ENCODE results near the gene PEDS1. TPM values are rescaled to one million over a fixed set of nuclear protein-coding genes. Genes with fewer than 3 reads are reported as not detected.
A peak's percentile ranks its signal among the peaks of the same experiment; 100 is the strongest.
"Not testable (repeated sequence)": the region's sequence is repeated elsewhere in the genome, so short reads cannot be mapped to it uniquely, and the experiment has no call there.

PEDS1 gene
- total RNA-seq, 1 donor from 2014 or later = 9.1 TPM

DNA sequence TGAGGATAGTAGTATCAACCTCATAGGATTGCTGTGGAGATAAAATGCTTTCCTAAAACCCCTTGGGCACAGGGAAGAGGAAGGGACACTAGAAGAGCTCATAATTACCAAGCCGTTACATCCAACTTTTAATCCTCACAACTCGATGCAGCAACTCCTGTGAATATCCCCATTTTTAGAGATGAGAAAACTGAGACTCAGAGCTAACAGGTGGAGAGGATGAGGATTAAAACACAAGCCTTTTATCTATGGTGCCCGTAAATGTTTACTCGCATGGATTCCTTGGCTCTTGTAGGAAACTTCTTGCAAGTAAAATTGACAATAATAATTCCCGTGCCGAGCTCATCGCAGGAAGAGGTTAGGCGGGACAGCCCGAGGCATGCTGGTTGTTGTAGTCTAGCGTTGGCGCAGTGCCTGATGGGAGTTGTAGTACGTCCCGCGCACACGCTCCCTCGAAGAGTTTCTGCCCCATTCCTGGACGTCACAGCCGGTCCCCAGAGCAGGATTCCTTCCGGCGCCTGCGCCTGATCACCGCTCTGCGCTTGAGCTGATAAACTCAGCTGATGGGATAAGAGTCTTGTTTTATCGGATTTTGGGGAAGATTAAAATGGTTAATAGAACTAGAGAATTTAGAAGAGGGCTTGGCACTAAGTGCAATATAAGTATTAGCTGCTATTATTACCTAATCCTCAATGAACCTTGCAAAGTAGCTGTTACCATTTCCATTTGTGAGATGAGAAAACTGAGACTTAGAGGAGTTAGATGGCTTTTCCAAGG is 37.7 kb downstream of the PEDS1 start:
- DNase-seq (ENCODE audit: low spot score) = peak; percentile 97
- ATAC-seq = peak; percentile 88

DNA sequence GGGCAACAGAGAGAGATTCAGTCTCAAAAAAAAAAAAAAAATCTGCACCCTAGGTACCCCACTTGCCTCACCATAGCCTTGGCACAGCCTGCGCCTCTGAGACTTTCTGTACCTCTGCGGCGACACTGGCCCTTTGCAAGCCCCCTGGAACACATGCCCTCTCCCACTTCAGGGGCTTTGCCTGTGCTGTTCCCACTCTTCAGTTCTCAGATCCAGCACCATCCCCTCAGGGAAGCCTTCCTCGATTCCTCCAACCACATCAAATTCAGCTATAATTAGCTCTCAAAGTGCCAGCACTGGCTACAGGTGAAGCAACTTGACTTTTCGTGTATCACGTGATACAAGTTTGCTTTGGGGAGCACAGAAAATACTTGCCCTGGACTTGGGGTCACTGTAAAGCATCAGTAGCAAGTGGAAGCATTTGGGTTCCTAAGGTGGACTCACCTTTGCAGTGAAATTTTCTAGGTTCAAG is 38.4 kb downstream of the PEDS1 start:
- no peak for DNase-seq (ENCODE audit: low spot score)
- no peak for ATAC-seq

DNA sequence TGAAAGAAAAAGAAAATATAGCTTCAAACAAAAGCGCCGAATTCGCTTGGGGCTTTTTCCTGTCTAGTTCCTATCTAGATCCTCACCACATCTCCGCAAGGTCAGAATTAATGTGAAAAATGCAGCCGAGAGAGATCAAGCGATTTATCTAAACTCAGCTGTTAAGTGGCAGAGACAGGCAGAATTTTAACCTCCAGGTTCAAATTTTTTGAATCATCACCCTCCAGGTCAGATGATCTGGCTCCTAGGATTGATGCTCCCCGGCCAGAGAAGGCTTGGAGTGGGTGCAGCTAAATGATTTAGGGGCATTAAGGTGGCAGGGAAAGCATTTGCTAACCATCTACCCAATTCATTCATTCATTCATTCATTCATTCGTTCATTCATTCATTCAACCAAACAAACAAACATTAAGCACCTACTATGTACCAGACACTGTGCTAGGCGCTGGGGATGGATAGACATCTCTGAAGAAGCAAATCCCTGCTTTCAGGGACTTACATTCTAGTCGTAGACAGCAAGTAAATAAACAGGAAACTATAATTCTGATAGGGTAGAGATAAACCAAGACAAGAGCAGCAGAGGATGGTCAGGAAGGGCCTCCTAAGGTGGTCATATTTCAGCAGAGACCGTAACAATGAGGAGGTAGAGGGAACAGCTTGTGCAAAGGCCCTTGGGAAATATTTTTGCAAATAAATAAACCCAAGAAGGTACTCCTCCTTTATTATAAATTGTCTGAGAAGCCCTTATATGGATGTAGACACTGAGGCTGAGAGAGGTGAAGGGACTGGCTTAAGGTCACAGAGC is 39.9 kb downstream of the PEDS1 start:
- ATAC-seq (no peak), DNase-seq (ENCODE audit: low spot score) (no peak)

- peak; percentile 92 for DNase-seq (ENCODE audit: low spot score)
- ATAC-seq = peak; percentile 86
These were observed 40.8 kb downstream of the PEDS1 start, which contains the start of gene UBE2V1 for GRCh38 chr20:50112512-50113419. Gene UBE2V1, minus strand, starts transcription at chr20:50113150. Its CDS starts 22 bp downstream, at chr20:50113128.

- ATAC-seq (no peak), DNase-seq (ENCODE audit: low spot score) (no peak)
These were observed 41.6 kb downstream of the PEDS1 start for GRCh38 chr20:50111829-50112495.

- no peak for DNase-seq (ENCODE audit: low spot score)
- no peak for ATAC-seq
These were observed 42.2 kb downstream of the PEDS1 start for GRCh38 chr20:50111120-50111828.

- DNase-seq (ENCODE audit: low spot score) (no peak), ATAC-seq (no peak)
These were observed 43.1 kb downstream of the PEDS1 start for GRCh38 chr20:50110141-50111047.

- no peak for ATAC-seq
- no peak for DNase-seq (ENCODE audit: low spot score)
These were observed 44.8 kb downstream of the PEDS1 start for GRCh38 chr20:50108556-50109235.

- DNase-seq (ENCODE audit: low spot score) = no peak
- no peak for ATAC-seq
These were observed 45.7 kb downstream of the PEDS1 start for GRCh38 chr20:50107796-50108331.

DNA sequence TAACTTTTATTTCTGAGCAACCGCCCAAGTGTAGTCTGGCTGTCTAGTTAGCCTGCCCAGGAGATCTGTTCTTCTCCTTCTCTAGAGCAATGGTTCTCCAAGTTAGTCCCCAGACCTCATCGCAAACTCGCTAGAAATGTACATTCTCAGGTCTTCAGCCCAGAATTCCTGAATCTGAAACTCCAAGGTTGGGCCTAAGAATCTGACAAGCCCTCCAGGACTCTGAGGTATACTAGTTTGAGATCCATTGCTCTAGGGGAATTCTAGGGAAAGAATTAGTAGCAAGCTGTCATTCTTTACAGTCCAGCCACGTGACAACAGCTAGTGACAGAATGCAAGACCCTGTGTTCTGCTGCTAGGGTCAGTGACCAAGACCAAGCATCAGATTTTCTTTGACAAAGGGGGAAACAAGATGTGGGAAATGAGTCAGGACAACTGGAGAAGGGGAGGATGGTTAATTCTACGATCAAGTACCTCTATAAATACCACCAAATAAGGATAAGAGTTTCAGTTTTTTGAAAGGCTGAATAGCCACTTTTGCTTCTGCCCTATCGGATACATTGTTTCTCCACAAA is 46.4 kb downstream of the PEDS1 start:
- no peak for DNase-seq (ENCODE audit: low spot score)
- ATAC-seq = no peak

GRCh38 chr20:50106669-50107068 is 46.9 kb downstream of the PEDS1 start:
- ATAC-seq = not testable (repeated sequence)

More at GRCh38 chr20:50106669-50107068, 46.9 kb downstream of the PEDS1 start:
- DNase-seq (ENCODE audit: low spot score) = not testable (repeated sequence)

Other genes starting within 250 kb of the PEDS1 start
- gene SPATA2, start 238.2 kb downstream of the PEDS1 start, total RNA-seq = 3.2 TPM
- 42.6 TPM for gene RNF114, start 217.3 kb downstream of the PEDS1 start, total RNA-seq
- 0.75 TPM for gene SNAI1, start 170.7 kb downstream of the PEDS1 start, total RNA-seq
- gene UBE2V1, start 40.6 kb downstream of the PEDS1 start, total RNA-seq = 30.9 TPM
- 215 TPM for gene CEBPB, start 37.1 kb upstream of the PEDS1 start, total RNA-seq

Data from left lobe of liver (tissue), 2 donors.